Measurements from ENCODE around the gene OR2M7.
A peak's percentile ranks its signal among the peaks of the same experiment; 100 is the strongest.
"Not testable (repeated sequence)": the region's sequence is repeated elsewhere in the genome, so short reads cannot be mapped to it uniquely, and the experiment has no call there.

The OR2M7 gene

GRCh38 chr1:248324468-248324867, at the start of gene OR2M7:
Gene OR2M7, minus strand, starts transcription at chr1:248324568. Its CDS starts 0 bp downstream, at chr1:248324568.
- DNase-seq: no peak

- no peak for DNase-seq
Observed at GRCh38 chr1:248373761-248374160, 49.4 kb upstream of the OR2M7 start.

- DNase-seq: peak in 1 of 2 donors; percentile 4
Observed at GRCh38 chr1:248372394-248372793, 48.0 kb upstream of the OR2M7 start.

GRCh38 chr1:248366609-248367008, 42.2 kb upstream of the OR2M7 start:
- DNase-seq: no peak

- DNase-seq: no peak
Observed at GRCh38 chr1:248361121-248361715, 36.9 kb upstream of the OR2M7 start, which contains the start of gene OR2T4. Gene OR2T4, plus strand, starts transcription at chr1:248361665. Its CDS starts 0 bp downstream, at chr1:248361665.

- DNase-seq: no peak
Observed at GRCh38 chr1:248359415-248359814, 35.0 kb upstream of the OR2M7 start.

- DNase-seq: no peak
Observed at GRCh38 chr1:248348475-248348874, 24.1 kb upstream of the OR2M7 start, which contains the start of gene OR14C36. Gene OR14C36, plus strand, starts transcription at chr1:248348775. Its CDS starts 0 bp downstream, at chr1:248348775.

- DNase-seq: no peak
Observed at GRCh38 chr1:248343451-248343850, 19.1 kb upstream of the OR2M7 start.

GRCh38 chr1:248316796-248317195, 7.6 kb downstream of the OR2M7 start:
- no peak for DNase-seq

- DNase-seq: not testable (repeated sequence)
Observed at GRCh38 chr1:248306740-248307139, 17.6 kb downstream of the OR2M7 start.

GRCh38 chr1:248306103-248306502, 18.3 kb downstream of the OR2M7 start:
- no peak for DNase-seq

GRCh38 chr1:248305672-248306071, 18.7 kb downstream of the OR2M7 start:
- not testable (repeated sequence) for DNase-seq

- DNase-seq: no peak
Observed at GRCh38 chr1:248303324-248303723, 21.0 kb downstream of the OR2M7 start, which contains the start of gene OR2T12. Gene OR2T12, minus strand, starts transcription at chr1:248303424. Its CDS starts 7,846 bp downstream, at chr1:248295578.

- DNase-seq: no peak
Observed at GRCh38 chr1:248288391-248288790, 36.0 kb downstream of the OR2M7 start.

- DNase-seq: no peak
Observed at GRCh38 chr1:248277876-248278275, 46.5 kb downstream of the OR2M7 start, which contains the start of gene OR2T33. Gene OR2T33, minus strand, starts transcription at chr1:248277976. Its CDS starts 4,162 bp downstream, at chr1:248273814.
